Activated T-helper 17 cell treated with anti-CD3 and anti-CD28 coated beads, Interleukin-2, amount 50 U/mL, for 72 hours (primary cell): ENCODE results near the gene KRT74. TPM values are rescaled to one million over a fixed set of nuclear protein-coding genes. Genes with fewer than 3 reads are reported as not detected.

ENCODE experiments used
- ATAC-seq: fragments of 150-1000 bp; cut with Tn5 transposase; replicated peaks from 2 replicates; pipeline ENCODE4 v1.10.0; 2021; ENCODE audit warnings: mild to moderate bottlenecking, moderate library complexity
- H3K27ac Mint-ChIP-seq: one replicate; pipeline ENCODE4 v1.8.0; 2022; ENCODE audit warnings: mixed read lengths
- H3K27me3 Mint-ChIP-seq: one replicate; pipeline ENCODE4 v1.8.0; 2022; ENCODE audit warnings: mixed read lengths
- H3K36me3 Mint-ChIP-seq: one replicate; pipeline ENCODE4 v1.8.0; 2022; ENCODE audit warnings: low read depth, mild to moderate bottlenecking, mixed read lengths
- H3K4me1 Mint-ChIP-seq: one replicate; pipeline ENCODE4 v1.8.0; 2022; ENCODE audit warnings: mixed read lengths
- H3K4me3 Mint-ChIP-seq: one replicate; pipeline ENCODE4 v1.8.0; 2022; ENCODE audit warnings: mild to moderate bottlenecking, mixed read lengths
- H3K9me3 Mint-ChIP-seq: one replicate; pipeline ENCODE4 v1.8.0; 2022; ENCODE audit warnings: mixed read lengths
- total RNA-seq, 2 donors: library from RNA; stranded (reverse); gene quantifications; one replicate each; pipeline ENCODE4 v1.2.3, GENCODE V29; 2022

KRT74 gene
- not detected for total RNA-seq

DNA sequence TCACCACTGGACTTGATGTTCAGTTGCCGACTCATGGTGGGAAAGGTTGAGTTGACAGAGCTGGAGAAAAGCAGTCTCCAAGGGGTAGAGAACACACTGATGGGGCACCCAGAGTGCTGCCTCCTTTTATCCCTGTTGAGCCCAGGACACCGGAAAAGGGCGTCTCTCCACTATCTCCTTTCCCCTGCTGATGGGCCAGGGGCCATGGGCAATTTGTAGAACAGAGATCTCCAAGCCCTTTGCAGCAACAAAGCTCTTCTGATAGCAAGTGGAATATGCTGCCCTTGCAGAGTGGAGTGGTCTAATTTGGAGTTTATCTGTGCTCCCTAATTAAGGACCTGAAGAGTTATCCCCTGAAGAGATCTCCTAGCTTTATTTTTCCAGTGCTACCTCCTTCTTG, at the start of gene KRT74:
TSS of gene KRT74 (minus strand) at position 101 of the 400 bp plus-strand sequence. CDS start at position 35, 66 bp downstream.
- no peak for ATAC-seq
- H3K4me3 Mint-ChIP-seq, result no peak within 1 kb of the TSS
- no peaks in the 10 kb centered on the region for H3K9me3 Mint-ChIP-seq
- H3K36me3 Mint-ChIP-seq, result no peaks in the 10 kb centered on the region
- H3K27ac Mint-ChIP-seq, result no peak within 1 kb of the TSS
- peaks cover 13% of the 10 kb centered on the region for H3K27me3 Mint-ChIP-seq
- H3K4me1 Mint-ChIP-seq, result no peaks in the 10 kb centered on the region

- no peak overlapping the region for H3K27ac Mint-ChIP-seq
- H3K4me1 Mint-ChIP-seq, result peaks cover 4% of the 10 kb centered on the region
- peaks cover 16% of the 10 kb centered on the region for H3K27me3 Mint-ChIP-seq
- no peaks in the 10 kb centered on the region for H3K36me3 Mint-ChIP-seq
- peaks cover 4% of the 10 kb centered on the region for H3K9me3 Mint-ChIP-seq
- H3K4me3 Mint-ChIP-seq, result no peak overlapping the region
- no peak for ATAC-seq
Observed at GRCh38 chr12:52622349-52622748, 48.7 kb upstream of the KRT74 start.

GRCh38 chr12:52618866-52619265, 45.2 kb upstream of the KRT74 start:
- peaks cover 4% of the 10 kb centered on the region for H3K9me3 Mint-ChIP-seq
- no peak for ATAC-seq
- H3K27me3 Mint-ChIP-seq, result peaks cover 19% of the 10 kb centered on the region
- no peak overlapping the region for H3K4me3 Mint-ChIP-seq
- peaks cover 10% of the 10 kb centered on the region for H3K4me1 Mint-ChIP-seq
- no peak overlapping the region for H3K27ac Mint-ChIP-seq
- no peaks in the 10 kb centered on the region for H3K36me3 Mint-ChIP-seq

GRCh38 chr12:52618216-52618615, 44.6 kb upstream of the KRT74 start, which contains the start of gene KRT73:
Gene KRT73 (minus strand): TSS chr12:52618559. CDS start chr12:52618524, 35 bp downstream.
- H3K36me3 Mint-ChIP-seq, result no peaks in the 10 kb centered on the region
- peaks cover 13% of the 10 kb centered on the region for H3K4me1 Mint-ChIP-seq
- H3K4me3 Mint-ChIP-seq, result no peak within 1 kb of the TSS
- H3K27me3 Mint-ChIP-seq, result peaks cover 20% of the 10 kb centered on the region
- no peak within 1 kb of the TSS for H3K27ac Mint-ChIP-seq
- ATAC-seq, result no peak
- peaks cover 4% of the 10 kb centered on the region for H3K9me3 Mint-ChIP-seq

- Mint-ChIP-seq H3K27ac (no peak overlapping the region), H3K4me3 (no peak overlapping the region), H3K9me3 (no peaks in the 10 kb centered on the region), H3K27me3 (peaks cover 20% of the 10 kb centered on the region), H3K4me1 (peaks cover 13% of the 10 kb centered on the region), H3K36me3 (no peaks in the 10 kb centered on the region)
- no peak for ATAC-seq
Observed at GRCh38 chr12:52617403-52617785, 43.8 kb upstream of the KRT74 start.

- Mint-ChIP-seq H3K4me1 (peaks cover 13% of the 10 kb centered on the region), H3K27ac (peak overlapping the region; percentile 5)
Observed at GRCh38 chr12:52616680-52617402, 43.2 kb upstream of the KRT74 start.

GRCh38 chr12:52615912-52616311, 42.3 kb upstream of the KRT74 start:
- Mint-ChIP-seq H3K36me3 (no peaks in the 10 kb centered on the region), H3K4me3 (peak overlapping the region; percentile 7), H3K4me1 (peaks cover 13% of the 10 kb centered on the region), H3K27me3 (peaks cover 23% of the 10 kb centered on the region), H3K27ac (peak overlapping the region; percentile 61), H3K9me3 (no peaks in the 10 kb centered on the region)
- no peak for ATAC-seq

More at GRCh38 chr12:52616680-52617402, 43.2 kb upstream of the KRT74 start:
- Mint-ChIP-seq H3K27me3 (peaks cover 20% of the 10 kb centered on the region), H3K9me3 (no peaks in the 10 kb centered on the region), H3K4me3 (no peak overlapping the region), H3K36me3 (no peaks in the 10 kb centered on the region)
- ATAC-seq, result no peak

- Mint-ChIP-seq H3K36me3 (no peaks in the 10 kb centered on the region), H3K4me3 (peak overlapping the region; percentile 7), H3K4me1 (peaks cover 13% of the 10 kb centered on the region), H3K9me3 (no peaks in the 10 kb centered on the region), H3K27ac (peak overlapping the region; percentile 61), H3K27me3 (peaks cover 18% of the 10 kb centered on the region)
- peak; percentile 89 for ATAC-seq
Observed at GRCh38 chr12:52615208-52615868, 41.7 kb upstream of the KRT74 start.

DNA sequence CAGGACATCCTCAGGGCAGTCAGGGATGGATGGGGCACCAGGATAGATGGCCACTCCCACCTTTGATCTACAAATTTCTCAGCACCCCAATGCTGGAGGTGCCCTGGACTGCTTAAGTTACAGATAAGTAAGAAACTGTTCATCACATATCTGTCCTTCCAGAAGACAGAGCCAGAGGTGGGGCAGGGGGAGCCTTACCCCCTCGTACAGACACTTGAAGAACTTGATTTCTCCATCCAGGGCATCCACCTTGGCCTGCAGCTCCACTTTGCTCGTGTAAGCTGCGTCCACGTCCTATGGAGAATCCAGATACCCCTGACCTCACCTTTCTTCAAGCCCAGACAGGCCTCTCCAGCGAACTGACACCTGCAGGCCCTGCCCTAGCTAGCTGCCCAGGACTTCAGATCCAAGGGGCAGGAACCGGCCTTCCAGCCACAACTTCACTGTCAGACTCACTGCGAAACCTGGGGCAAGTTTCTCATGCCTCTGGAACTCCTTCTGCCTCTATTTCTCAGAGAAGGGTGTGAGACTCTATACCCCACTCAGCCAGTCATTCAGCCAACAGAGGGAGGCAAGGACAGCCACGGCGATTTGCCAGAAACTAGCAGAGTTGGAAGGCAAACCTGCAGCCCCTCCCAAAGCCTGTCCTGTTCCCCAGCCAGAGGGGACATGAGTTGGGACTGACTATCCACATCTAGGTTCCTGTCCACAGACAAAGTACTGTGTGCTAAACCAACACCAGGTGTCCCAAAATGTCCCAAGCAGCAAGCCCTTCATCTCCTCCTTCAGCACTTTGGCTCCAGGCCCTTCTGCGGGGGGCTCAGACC, 41.0 kb upstream of the KRT74 start:
- Mint-ChIP-seq H3K4me3 (no peak overlapping the region), H3K9me3 (no peaks in the 10 kb centered on the region), H3K27ac (peak overlapping the region; percentile 61), H3K27me3 (peaks cover 18% of the 10 kb centered on the region), H3K4me1 (peaks cover 13% of the 10 kb centered on the region), H3K36me3 (no peaks in the 10 kb centered on the region)
- no peak for ATAC-seq

DNA sequence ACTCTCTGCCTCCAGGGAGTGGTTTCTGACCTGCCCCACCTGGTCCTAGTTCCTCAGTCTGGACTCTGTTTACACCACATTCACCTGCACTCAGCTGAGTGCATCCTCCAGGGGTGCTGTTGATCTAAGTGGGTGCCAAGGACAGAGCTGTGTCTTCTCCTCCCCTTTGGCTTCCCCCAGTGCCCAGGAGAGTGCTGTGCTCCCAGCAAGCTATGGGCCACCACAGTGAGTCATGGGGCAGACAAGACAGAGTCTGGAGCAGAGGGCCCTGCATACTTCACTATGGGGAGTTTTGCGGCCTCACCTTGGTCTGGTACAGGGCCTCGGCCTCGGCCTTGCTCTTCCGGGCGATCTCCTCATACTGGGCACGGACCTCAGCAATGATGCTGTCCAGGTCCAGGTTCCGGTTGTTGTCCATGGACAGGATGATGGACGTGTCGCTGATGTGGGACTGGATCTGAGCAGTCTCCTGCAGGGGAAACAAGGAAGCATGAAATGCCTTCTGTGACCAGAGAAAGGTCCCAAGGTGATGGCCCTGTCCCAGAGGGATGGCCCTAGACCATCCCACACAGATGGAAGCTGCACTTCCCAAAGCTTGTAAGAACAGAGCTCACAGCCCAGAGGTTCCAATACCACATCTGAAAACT, 39.9 kb upstream of the KRT74 start:
- no peak for ATAC-seq
- Mint-ChIP-seq H3K4me1 (peaks cover 17% of the 10 kb centered on the region), H3K27me3 (peaks cover 11% of the 10 kb centered on the region), H3K27ac (peak overlapping the region; percentile 82), H3K9me3 (no peaks in the 10 kb centered on the region), H3K4me3 (no peak overlapping the region), H3K36me3 (no peaks in the 10 kb centered on the region)

DNA sequence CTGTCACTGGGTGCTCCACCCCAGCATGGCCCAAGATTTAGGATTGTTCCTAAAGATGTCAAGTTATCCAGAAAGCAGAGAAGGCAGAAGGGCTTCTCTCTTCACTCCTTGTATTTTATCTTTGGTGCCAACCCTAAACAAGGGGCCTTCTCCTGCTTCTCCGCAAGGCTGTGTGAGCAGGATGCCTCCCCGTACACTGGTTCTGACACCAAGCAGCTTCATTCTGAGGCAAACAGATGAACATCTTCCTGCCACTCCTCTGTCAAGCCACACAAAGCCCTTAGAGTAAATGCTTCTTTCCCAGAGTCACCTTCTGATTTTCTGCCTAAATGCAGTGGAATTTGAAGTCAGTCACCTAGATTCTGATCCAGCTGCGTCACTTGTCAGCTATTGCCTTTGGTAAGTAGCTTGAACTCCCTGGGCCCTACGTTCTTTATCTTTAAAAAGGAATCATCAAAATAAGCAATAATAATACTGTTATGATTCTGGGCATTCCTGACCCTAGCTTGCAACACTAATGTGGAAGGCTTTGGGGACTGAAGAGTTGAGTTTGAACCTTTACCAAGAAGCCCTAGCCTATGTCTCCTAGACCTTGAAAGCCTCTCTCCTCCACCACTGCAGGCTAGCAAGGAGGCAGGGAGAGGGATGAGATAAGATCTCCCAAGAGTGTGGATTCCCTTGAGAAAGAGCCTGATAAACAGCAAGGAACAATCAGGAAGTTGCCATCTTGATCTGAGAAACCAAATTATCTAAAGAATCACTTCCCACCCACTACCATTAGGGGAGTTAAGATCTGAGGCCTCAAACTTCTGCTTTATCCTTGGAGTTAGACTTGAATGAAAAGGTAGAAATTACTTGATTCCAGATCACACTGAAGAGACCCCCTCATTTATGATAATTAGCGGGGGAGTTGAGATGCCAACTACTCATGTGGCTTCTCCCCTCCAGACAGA, 39.1 kb upstream of the KRT74 start:
- no peak for ATAC-seq
- no peak overlapping the region for H3K27ac Mint-ChIP-seq
- H3K4me3 Mint-ChIP-seq, result no peak overlapping the region
- peaks cover 14% of the 10 kb centered on the region for H3K27me3 Mint-ChIP-seq
- H3K9me3 Mint-ChIP-seq, result no peaks in the 10 kb centered on the region
- H3K4me1 Mint-ChIP-seq, result peaks cover 19% of the 10 kb centered on the region
- no peaks in the 10 kb centered on the region for H3K36me3 Mint-ChIP-seq

DNA sequence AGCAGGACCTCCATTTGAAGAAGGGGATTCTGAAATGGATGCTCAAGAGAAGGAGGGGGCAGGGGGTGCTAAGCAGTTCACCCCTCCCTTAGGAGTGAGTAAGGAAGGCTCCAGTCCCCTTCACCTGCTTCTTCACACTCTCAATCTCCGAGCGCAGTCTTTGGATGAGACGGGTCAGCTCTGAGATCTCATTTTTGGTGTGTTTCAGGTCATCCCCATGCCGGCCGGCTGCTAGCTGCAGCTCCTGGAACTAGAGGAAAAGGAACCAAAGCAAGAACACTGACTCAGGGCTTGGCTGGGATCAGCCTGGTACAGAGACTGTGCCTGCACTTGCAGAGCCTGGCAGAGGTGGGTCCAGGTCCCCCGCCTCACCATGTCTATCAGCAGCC, 37.4 kb upstream of the KRT74 start:
- H3K27ac Mint-ChIP-seq, result no peak overlapping the region
- H3K9me3 Mint-ChIP-seq, result no peaks in the 10 kb centered on the region
- peaks cover 26% of the 10 kb centered on the region for H3K4me1 Mint-ChIP-seq
- ATAC-seq, result no peak
- H3K36me3 Mint-ChIP-seq, result no peaks in the 10 kb centered on the region
- H3K4me3 Mint-ChIP-seq, result peak overlapping the region; percentile 35
- peaks cover 12% of the 10 kb centered on the region for H3K27me3 Mint-ChIP-seq

DNA sequence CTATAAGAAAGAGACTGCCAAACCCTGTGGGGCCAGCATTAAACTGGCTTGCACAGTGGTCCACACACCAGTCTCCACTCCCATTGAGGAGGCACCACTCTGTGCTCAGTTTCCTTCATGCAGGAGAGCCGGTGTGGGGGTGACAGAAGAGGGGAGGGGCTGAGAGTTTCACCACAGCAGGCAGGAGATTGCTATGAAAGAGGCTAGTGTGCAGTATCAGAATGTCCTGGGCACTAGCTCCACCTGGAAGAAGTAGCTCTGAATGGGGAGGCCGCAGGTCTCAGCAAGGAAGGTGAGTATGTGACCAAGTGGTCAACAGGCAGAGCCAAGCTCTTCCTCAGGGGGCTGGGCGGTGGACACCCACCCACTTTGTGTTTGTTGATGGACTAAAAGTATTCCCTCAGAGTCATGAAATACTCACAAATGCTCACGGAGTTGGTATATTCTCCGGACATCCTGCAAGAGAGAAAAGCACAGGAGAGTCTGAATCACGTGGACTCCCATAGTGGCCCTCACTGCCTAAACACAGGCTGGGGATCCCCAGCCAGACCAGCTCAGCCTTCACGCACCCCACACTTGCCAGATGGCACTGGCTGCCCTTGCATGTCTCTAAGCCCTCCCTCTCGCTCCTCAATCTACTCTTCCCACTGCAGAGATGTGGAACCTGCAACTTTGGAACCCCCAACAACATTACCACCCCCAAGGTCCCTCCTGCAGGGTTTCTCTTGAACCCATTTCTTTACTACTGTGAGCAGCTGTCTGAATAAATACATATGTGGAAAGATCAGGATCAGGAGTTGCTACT, 35.4 kb upstream of the KRT74 start:
- no peak overlapping the region for H3K27ac Mint-ChIP-seq
- no peaks in the 10 kb centered on the region for H3K9me3 Mint-ChIP-seq
- H3K4me1 Mint-ChIP-seq, result peaks cover 24% of the 10 kb centered on the region
- H3K36me3 Mint-ChIP-seq, result no peaks in the 10 kb centered on the region
- peaks cover 11% of the 10 kb centered on the region for H3K27me3 Mint-ChIP-seq
- H3K4me3 Mint-ChIP-seq, result no peak overlapping the region
- no peak for ATAC-seq
